ENCODE measurements around the gene IFIT1.

GRCh38 chr10:89343089-89343767 lies 49.2 kb upstream of the IFIT1 start:
- TF ChIP-seq, protein P1, sequence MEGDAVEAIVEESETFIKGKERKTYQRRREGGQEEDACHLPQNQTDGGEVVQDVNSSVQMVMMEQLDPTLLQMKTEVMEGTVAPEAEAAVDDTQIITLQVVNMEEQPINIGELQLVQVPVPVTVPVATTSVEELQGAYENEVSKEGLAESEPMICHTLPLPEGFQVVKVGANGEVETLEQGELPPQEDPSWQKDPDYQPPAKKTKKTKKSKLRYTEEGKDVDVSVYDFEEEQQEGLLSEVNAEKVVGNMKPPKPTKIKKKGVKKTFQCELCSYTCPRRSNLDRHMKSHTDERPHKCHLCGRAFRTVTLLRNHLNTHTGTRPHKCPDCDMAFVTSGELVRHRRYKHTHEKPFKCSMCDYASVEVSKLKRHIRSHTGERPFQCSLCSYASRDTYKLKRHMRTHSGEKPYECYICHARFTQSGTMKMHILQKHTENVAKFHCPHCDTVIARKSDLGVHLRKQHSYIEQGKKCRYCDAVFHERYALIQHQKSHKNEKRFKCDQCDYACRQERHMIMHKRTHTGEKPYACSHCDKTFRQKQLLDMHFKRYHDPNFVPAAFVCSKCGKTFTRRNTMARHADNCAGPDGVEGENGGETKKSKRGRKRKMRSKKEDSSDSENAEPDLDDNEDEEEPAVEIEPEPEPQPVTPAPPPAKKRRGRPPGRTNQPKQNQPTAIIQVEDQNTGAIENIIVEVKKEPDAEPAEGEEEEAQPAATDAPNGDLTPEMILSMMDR (IDR thresholded peaks at IDR 0.05) = no peak
- TF ChIP-seq POLR2A (IDR thresholded peaks at IDR 0.05; ENCODE audit: low read depth) = no peak
- no peak for TF ChIP-seq EP300 (IDR thresholded peaks at IDR 0.05)
- TF ChIP-seq POLR2AphosphoS5 (IDR thresholded peaks at IDR 0.05) = no peak
